Measurements from ENCODE around the gene GYPA.
"Not testable (repeated sequence)": the region's sequence is repeated elsewhere in the genome, so short reads cannot be mapped to it uniquely, and the experiment has no call there.

- TF ChIP-seq CTCF (conservative IDR thresholded peaks at IDR 0.05; ENCODE audit: low read length); EZH2phosphoT487 (IDR thresholded peaks at IDR 0.05; ENCODE audit: borderline replicate concordance): not testable (repeated sequence)
These were observed 80.2 kb downstream of the GYPA start for GRCh38 chr4:144060234-144060859.

All from Loucy (cell line).